SJSA1 (cell line): ENCODE results near the gene PHGDH. TPM values are rescaled to one million over a fixed set of nuclear protein-coding genes. Genes with fewer than 3 reads are reported as not detected.
"Not testable (repeated sequence)": the region's sequence is repeated elsewhere in the genome, so short reads cannot be mapped to it uniquely, and the experiment has no call there.

Experiments
- DNase-seq, 2 experiments: peaks; one replicate each; pipeline ENCODE4 v3.0.0-alpha.2; 2015 to 2020; ENCODE audit warnings: low spot score in 2 of 2, low read depth in 1 of 2
- H3K27ac ChIP-seq: fragments of 250-450 bp; sonication (Bioruptor Pico); 2 replicates; pipeline ENCODE4 v1.5.1; 2020; ENCODE audit warnings: mild to moderate bottlenecking, moderate library complexity
- H3K27me3 ChIP-seq: fragments of 250-450 bp; sonication (Bioruptor Pico); replicated peaks from 2 replicates; pipeline ENCODE4 v1.5.1; 2020; ENCODE audit warnings: mild to moderate bottlenecking, moderate library complexity
- H3K36me3 ChIP-seq: fragments of 250-450 bp; sonication (Bioruptor Pico); 2 replicates; pipeline ENCODE4 v1.5.1; 2020; ENCODE audit warnings: mild to moderate bottlenecking
- H3K4me1 ChIP-seq: fragments of 250-450 bp; sonication (Bioruptor Pico); replicated peaks from 2 replicates; pipeline ENCODE4 v1.6.1; 2021; ENCODE audit warnings: mild to moderate bottlenecking
- H3K4me3 ChIP-seq: fragments of 250-450 bp; sonication (Bioruptor Pico); 2 replicates; pipeline ENCODE4 v1.5.1; 2020; ENCODE audit warnings: mild to moderate bottlenecking
- H3K9me3 ChIP-seq: fragments of 250-450 bp; sonication (Bioruptor Pico); replicated peaks from 2 replicates; pipeline ENCODE4 v1.5.1; 2020; ENCODE audit warnings: mild to moderate bottlenecking
- total RNA-seq: library from RNA; depleted of rRNA; stranded (reverse); fragments of >200 nt; shearing (Covaris generic); gene quantifications from 2 replicates; pipeline ENCODE4 v1.2.3, GENCODE V29; 2014; rRNA removed

Gene PHGDH
- total RNA-seq, 1 experiment from 2014 or later: 38.2 TPM

DNA sequence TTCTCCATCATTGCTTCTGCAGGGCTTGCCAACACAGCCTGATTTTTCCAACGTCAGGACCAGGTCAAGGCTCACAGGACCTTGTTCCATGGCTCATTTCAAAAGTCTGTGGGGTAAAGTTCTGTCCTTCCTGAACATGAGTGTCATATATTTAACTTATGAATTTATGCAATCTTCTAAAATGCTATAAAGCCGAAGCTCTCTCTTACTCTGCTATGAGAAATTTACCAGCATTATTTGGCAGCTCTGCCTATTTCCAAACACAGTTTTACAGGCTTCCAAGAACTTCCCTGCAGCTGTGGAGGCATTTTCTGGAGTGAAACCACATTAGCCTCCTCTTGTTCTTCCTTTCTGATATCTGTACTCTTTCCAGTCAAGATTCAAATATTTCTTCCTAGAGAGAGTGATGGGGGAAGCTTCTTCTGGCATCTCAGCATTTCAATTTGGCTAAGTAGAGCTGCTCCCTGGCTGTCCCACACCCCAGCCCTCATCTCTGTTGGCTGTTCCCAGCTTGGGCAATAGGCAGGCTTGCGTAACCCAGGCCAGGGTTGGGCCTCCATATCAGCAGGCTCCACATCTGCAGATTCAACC, 72.6 kb downstream of the PHGDH start:
- Histone ChIP-seq H3K4me1 (peaks cover 21% of the 10 kb centered on the region), H3K27me3 (no peaks in the 10 kb centered on the region), H3K27ac (no peak overlapping the region), H3K36me3 (no peaks in the 10 kb centered on the region), H3K4me3 (no peak overlapping the region), H3K9me3 (no peaks in the 10 kb centered on the region)
- DNase-seq: no peak

DNA sequence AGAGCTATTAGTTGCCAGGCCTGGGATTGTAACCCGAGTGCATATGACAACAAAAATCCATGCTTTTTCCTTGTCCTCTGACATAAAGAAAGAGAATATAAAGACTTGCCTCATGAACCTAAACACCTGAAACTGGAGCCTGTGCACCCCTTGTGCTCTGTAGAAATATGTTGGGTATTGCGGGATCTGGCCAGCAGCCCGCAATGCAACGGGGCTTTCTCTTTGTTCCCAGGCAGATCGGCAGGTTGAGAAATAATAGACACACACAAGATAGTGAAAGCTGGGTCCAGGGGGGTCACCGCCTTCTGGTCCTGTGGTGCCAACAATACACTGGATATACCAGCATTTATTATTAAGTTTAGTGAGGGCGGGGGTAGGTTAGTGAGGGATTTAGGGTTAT, 74.3 kb downstream of the PHGDH start:
- not testable (repeated sequence) for H3K4me3 ChIP-seq, H3K27ac ChIP-seq
- H3K4me1 ChIP-seq: peaks cover 14% of the 10 kb centered on the region

DNA sequence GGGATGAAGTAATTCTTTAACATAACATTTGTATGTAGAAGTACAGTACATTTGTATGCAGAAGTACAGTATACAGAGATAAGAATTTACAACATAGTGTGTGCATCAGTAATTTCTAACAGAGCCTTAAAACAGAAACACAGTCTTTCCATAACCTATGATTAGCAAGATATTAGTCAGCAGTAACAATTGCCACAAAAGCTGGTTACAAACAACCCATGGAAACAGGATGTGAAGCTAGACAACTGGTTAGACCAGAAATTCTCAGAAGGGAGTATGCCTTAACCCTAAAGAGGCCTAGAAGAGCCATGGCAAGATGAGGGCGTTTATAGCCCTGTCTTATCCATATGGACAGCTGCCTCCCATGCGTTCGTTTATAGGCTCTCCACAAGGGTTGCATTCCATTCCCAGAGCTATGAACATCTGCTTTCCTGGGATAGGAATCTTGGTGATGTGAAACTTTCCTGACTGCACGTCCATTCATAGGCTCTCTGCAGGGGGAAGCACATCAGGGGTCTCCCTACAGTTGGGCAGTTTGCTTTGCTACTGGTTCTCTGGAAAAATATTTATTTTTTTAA, 74.8 kb downstream of the PHGDH start:
- peaks cover 14% of the 10 kb centered on the region for H3K4me1 ChIP-seq
- H3K27ac ChIP-seq, H3K27me3 ChIP-seq, H3K9me3 ChIP-seq, H3K4me3 ChIP-seq, H3K36me3 ChIP-seq, DNase-seq: not testable (repeated sequence)

More for the DNA sequence above, 74.3 kb downstream of the PHGDH start:
- not testable (repeated sequence) for H3K27me3 ChIP-seq, H3K9me3 ChIP-seq, DNase-seq, H3K36me3 ChIP-seq

DNA sequence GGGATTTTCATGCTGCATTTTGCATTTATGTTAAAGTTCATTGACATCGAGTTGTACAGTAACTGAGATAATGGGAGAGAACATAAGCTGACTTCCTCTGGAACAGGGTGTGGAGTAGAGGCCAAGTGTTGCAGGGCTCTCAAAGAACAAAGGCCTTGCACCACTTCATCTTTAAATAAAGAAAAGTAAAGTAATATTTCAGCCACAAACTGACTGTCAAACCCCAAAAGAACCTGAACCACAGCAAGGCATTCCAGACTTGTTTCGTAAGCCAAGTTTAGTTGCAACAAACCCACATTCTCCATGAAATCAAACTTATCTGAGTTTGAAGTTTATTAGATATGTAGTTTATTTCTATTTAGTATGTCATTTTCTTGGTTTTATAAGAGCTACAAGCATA, 76.0 kb downstream of the PHGDH start:
- H3K27ac ChIP-seq: no peak overlapping the region
- H3K36me3 ChIP-seq: no peaks in the 10 kb centered on the region
- peak in 1 of 2 experiments; percentile 32 for DNase-seq
- H3K4me1 ChIP-seq: peaks cover 14% of the 10 kb centered on the region
- no peaks in the 10 kb centered on the region for H3K9me3 ChIP-seq
- H3K27me3 ChIP-seq: no peaks in the 10 kb centered on the region
- H3K4me3 ChIP-seq: no peak overlapping the region

DNA sequence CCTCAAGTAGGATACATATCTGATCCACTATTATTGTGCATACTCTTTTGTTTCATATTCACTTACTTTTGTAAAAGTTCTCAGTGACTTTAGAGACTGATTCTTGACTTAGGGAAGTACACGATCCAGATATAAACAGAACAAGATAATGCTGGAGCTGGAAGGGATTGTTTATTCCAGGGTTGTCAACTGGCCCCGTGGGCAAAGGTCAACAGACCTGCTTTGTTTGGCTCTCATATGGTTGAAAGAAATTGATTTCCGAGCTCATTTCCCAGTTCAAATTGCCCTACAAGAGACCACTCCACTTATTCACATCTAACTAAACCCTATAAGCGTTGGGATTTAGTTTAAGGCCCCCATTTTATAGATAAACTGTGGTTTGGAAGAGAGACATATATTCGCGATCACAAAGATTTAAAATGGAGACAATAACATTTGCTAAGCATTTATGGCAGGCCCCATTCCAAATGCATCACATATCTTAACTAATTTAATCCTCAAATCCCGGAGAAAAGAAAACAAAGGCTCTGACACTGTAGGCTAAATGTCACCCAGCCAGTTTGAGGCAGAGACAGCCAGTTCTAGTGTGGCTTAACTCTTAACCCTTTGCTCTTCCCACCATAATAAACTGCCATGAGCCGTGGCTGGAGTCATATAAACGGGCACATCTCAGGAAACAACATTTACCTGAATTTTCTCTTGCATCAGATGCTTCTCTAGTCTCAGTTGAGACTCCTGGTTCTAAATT, 78.9 kb downstream of the PHGDH start:
- Histone ChIP-seq H3K36me3 (no peaks in the 10 kb centered on the region), H3K9me3 (no peaks in the 10 kb centered on the region), H3K4me3 (no peak overlapping the region), H3K27me3 (no peaks in the 10 kb centered on the region), H3K27ac (no peak overlapping the region), H3K4me1 (peaks cover 14% of the 10 kb centered on the region)
- DNase-seq: no peak

DNA sequence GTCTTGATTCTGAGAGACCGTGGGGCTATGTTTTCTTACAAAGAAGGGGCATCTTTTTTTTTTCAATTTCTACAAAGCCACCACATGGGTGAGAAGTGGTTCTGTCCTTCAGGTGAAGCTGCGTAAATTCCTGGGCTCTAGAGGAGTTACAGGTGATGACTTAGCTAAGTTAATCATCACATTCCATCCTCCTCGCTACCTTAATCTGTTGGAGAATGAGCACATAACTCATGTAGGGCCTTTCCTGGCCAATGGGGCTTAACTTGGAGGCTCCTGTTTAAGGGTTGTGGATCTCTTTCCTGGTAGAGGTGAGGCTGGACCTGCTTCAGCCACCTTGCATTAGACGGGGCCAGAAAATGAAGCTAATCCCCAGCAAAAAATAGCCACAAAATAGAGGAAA, 79.6 kb downstream of the PHGDH start:
- no peak overlapping the region for H3K27ac ChIP-seq
- H3K36me3 ChIP-seq: no peaks in the 10 kb centered on the region
- H3K27me3 ChIP-seq: no peaks in the 10 kb centered on the region
- no peaks in the 10 kb centered on the region for H3K9me3 ChIP-seq
- H3K4me3 ChIP-seq: no peak overlapping the region
- no peak for DNase-seq
- peaks cover 14% of the 10 kb centered on the region for H3K4me1 ChIP-seq

Other genes starting within 250 kb of the PHGDH start
- not detected in 2 replicates for gene HSD3B1, start 204.7 kb upstream of the PHGDH start, total RNA-seq
- gene ZNF697, start 63.7 kb upstream of the PHGDH start, total RNA-seq: 1.7 and 5.0 TPM in 2 replicates
- gene HMGCS2, start 57.0 kb downstream of the PHGDH start, total RNA-seq: not detected in 2 replicates
- gene REG4, start 99.5 kb downstream of the PHGDH start, total RNA-seq: not detected in 2 replicates
- gene ADAM30, start 184.6 kb downstream of the PHGDH start, total RNA-seq: not detected in 2 replicates